GM19452 (cell line): ENCODE results near the gene TUBB4A.

Experiments used
- ATAC-seq: cut with Tn5 transposase; IDR thresholded peaks from one replicate; pipeline ENCODE4 v1.9.1; 2021; ENCODE audit not compliant: unreplicated experiment

TUBB4A gene

GRCh38 chr19:6498294-6499036, 3.6 kb downstream of the TUBB4A start:
- ATAC-seq = no peak

DNA sequence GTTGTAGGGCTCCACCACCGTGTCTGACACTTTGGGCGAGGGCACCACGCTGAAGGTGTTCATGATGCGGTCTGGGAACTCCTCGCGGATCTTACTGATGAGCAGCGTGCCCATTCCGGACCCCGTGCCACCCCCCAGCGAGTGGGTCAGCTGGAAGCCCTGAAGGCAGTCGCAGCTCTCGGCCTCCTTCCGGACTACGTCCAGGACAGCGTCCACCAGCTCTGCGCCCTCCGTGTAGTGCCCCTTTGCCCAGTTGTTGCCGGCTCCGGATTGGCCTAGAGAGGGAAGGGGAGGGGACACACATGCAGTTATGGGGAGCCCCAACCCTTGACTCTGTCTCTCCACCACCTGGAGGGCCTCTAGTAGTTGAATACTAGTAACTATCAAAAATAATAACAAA, 6.2 kb downstream of the TUBB4A start:
- no peak for ATAC-seq

- no peak for ATAC-seq
These were observed 7.6 kb downstream of the TUBB4A start for GRCh38 chr19:6494438-6495036.

- ATAC-seq = no peak
These were observed 10.1 kb downstream of the TUBB4A start for GRCh38 chr19:6491802-6492592.

GRCh38 chr19:6490134-6490533, 12.0 kb downstream of the TUBB4A start:
- no peak for ATAC-seq

DNA sequence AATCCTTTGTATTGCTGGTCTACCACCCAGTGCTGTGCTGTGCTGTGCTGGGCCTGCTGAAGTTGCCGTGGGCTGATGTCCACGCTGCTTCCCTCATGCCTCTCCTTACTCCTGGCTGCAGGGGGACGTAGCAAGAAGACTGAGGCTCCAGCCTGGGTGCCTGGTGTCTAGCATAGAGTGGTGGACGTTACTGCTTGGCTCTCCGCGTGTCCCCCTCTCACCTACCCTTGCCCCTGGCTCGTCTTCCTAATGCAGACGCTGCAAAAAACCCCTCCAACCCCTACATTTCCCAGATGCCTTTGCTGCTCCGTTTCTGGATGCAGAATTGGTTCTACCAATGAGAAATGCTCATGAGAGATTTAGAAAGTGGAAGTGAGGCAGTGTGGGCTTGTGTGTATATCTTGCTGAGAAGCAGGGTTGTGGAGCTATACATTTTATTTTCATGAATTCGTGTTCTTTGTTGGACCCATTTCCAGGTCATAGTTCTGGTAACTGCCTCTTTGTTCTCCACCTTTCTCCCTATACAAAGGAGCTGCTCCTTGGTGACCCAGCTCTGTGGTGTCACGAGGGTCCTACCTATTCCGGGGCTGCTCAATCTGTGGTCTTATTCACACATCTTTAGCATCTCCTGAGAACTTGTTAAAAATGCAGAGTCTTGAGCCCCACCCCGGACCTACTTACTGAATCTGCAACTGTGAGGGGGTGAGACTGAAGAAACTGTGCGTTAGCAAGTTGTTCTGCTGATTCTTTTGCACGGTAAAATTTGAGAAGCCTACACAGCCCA, 12.6 kb downstream of the TUBB4A start:
- ATAC-seq = no peak

DNA sequence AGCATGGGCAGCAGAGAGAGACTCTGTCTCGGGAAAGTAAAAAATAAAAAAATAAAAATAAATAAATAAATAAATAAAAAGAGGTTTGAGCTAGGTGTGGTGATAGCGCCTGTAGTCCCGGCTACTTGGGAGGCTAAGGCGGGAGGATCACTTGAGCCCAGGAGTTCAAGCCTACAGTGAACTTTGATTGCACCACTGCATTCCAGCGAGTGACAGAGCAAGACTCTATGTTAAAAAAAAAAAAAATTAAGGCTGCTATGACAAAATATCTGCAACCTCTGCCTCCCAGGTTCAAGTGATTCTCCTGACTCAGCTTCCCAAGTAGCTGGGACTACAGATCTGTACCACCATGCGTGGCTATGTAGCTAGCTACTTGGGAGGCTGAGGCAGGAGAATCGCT, 17.3 kb downstream of the TUBB4A start:
- no peak for ATAC-seq

DNA sequence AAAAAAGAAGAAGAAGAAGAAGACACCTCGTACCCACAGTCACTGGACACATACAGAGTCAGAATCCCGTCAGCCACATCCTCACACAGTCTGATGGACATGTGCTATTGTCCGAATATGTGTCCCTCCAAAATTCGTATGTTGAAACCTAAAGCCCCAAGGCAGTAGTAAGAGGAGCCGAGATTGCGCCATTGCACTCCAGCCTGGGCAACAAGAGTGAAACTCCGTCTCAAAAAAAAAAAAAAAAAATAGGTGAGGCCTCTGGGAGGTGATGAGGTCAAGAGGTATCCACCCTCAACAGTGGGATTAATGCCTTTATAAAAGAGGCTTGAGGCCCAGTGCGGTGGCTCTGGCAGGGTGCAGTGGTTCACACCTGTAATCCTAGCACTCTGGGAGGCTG, 17.9 kb downstream of the TUBB4A start:
- ATAC-seq = no peak

DNA sequence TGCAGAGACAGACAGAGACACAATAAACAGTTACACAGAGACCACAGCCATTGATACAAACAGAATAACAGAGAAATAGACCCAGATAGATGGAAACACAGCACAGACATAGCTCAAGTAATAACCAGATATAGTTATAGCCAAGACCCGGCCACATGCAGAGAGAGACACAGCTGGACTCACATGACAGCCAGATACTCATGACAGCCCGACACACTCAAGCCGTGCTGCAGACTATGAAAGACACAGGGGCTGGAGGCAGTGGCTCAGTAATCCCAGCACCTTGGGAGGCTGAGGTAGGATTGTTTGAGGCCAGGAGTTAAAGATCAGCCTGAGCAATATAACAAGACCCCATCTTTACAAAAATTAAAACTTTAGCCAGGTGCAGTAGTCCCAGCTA, 18.9 kb downstream of the TUBB4A start:
- ATAC-seq = no peak

DNA sequence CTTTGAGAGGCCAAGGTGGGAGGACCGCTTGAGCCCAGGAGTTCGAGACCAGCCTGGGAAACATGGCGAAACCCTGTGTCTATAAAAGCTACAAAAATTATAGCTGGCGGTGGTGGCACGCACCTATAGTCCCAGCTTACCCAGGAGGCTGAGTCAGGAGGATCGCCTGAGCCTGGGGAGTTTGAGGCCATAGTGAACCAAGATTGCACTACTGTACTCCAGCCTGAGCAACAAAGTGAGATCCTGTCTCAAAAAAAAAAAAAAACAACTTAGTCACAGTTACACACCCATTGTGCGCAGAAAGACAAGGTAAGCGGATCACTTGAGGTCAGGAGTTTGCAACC, 19.8 kb downstream of the TUBB4A start:
- no peak for ATAC-seq

DNA sequence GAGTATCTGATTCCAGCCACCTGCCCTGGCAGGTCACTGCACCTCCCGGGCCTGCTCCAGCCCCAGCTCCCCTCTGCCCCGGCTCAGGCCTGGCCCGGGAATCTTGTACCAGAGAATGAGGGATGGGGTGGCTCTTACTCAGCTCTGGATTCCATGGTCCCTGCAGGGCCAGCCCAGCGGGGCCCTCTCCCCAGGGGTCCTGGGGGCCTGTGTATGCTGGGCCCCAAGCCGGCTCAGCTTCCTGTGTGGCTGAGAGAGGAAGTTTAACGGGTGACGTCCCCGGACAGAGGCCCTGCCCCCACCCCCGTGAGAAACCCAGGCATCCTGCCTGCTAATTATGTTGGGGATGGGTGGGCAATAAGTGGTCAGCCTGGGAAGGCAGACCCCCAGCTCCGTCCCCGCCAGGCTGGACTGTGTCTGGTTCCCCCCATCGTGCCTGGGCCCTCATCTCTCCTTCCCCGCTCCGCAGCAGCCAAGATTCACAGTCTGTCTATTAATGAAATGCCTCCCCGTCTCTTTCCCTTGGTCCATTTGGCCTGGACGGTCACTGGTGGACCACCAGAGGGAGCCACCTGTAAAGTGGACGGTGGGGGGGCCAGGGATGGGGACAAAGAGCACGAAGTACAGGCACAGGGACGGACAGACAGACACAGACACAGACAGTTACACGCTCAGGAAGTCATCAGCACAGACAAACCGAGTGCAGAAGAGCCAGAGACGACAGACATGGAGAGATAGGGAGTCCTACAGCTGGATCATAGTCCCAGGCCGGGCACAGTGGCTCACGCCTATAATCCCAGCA, 20.4 kb downstream of the TUBB4A start, which contains the start of gene DENND1C:
TSS of gene DENND1C (minus strand) at position 247 of the 802 bp plus-strand sequence. CDS start at position 155, 92 bp downstream.
- no peak for ATAC-seq

GRCh38 chr19:6480848-6481415, 21.2 kb downstream of the TUBB4A start:
- ATAC-seq = no peak

- ATAC-seq = no peak
These were observed 22.2 kb downstream of the TUBB4A start for GRCh38 chr19:6479836-6480398.

GRCh38 chr19:6478815-6479214, 23.3 kb downstream of the TUBB4A start:
- no peak for ATAC-seq

DNA sequence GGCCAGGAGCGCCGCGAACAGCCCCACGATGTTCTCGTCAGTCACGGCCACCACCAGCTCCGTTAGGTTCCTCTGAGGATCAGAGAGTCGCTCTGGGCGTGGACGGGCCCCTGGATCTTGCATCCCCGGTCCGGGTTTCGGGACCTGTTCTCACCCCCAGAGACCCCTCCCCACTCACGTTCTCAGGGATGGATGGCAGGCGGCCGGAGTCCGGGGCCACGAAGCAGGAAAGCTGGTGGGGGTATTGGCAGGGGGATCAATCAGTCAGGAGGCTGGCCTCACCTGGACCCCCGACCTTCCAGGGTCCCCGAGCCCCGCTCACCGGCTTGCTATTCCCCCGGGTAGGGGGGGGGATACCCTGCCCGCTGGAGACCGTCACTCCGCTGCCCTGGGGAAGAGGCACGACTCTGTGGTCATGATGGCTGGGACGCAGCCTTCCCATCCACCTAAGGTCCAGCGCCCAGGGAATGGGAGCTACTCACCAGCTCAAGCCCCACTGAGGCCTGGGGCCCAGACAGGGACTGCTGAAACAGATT, 25.1 kb downstream of the TUBB4A start:
- no peak for ATAC-seq

GRCh38 chr19:6476155-6476895, 25.8 kb downstream of the TUBB4A start:
- ATAC-seq = no peak

GRCh38 chr19:6475321-6476108, 26.6 kb downstream of the TUBB4A start:
- no peak for ATAC-seq

GRCh38 chr19:6473647-6474046, 28.5 kb downstream of the TUBB4A start:
- no peak for ATAC-seq
